K562 treated with DMSO at 1 percent for 12 hours (cell line): ENCODE measurements around the gene NDUFA5. TPM values are rescaled to one million over a fixed set of nuclear protein-coding genes. Genes with fewer than 3 reads are reported as not detected.

Experiments
- total RNA-seq: library from RNA; unstranded; fragments of 300-600 nt; gene quantifications from 2 replicates; pipeline ENCODE4 v1.2.3, GENCODE V29; 2022; ENCODE audit not compliant: insufficient read depth

Gene NDUFA5
- 47.1 and 105 TPM in 2 replicates for total RNA-seq

GRCh38 chr7:123557398-123558288 lies at the start of gene NDUFA5:
NDUFA5 (minus strand) TSS chr7:123557818; CDS start chr7:123557795, 23 bp downstream.

DNA sequence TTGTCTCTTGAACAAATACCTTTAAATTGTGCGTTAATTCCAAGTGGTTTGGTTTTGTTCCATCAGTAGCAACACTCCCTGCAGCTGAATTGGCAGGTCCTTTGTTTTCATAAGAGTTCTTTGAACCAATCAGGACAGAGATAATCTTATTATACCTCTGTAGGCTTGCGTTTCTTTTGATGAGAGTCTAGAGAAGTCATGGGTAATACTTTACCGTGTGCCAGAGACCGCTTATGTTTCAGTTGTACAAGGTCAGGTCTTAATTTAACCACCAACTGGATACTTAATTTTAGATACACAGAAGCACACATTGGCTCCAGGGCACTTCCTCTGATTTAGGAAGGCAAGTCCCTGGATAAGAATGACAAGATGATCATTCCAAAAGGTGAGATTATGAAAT lies 43.9 kb upstream of the NDUFA5 start, which contains the start of gene ASB15:
TSS of gene ASB15 (plus strand) at position 292 of the 400 bp plus-strand sequence. CDS start 12,682 bp downstream, outside the sequence.

DNA sequence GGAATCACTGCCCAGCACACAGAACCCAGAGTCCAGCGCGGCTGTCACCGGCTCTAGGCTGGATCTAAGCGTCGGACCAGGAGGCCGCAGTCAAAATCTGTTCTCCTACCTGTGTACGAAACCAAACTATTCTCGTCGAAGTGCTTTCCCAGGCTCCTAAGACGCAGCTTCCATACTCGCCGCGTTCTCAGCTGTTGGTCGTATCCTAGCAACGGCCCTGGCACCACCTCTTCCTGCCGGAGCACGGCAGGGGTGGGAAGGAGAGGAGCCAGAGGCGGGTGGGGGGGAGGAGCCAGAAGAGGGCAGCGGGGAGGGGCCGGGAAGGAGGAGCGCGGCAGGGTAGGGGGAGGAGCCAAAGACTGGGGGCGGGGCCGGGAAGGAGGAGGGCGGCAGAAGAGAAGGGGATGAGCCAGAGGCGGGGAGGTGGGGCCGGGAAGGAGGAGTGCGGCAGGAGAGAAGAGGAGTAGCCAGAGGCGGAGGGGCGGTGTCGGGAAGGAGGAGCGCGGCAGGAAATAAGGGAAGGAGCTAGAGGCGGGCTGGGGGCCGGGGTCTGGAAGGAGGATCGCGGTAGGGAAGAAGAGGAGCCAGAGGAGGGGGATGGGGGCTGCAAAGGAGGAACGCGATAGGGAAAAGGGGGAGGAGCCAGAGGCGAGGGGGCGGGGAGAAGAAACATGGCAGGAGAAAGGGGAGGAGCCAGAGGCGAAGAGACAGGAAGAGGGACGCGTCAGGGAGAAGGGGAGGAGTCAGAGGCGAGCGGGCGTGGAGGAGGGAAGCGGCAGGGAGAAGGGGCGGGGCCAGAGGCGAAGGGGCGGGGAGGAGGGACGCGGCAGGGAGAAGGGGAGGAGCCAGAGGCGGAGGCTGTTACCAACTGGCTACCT lies 23.0 kb downstream of the NDUFA5 start, which contains the start of gene IQUB:
TSS of gene IQUB (minus strand) at position 213 of the 878 bp plus-strand sequence. CDS start 22,255 bp downstream, outside the sequence.

Other genes starting within 250 kb of the NDUFA5 start
- gene IQUB, start 23.2 kb downstream of the NDUFA5 start, total RNA-seq = 0.35 and 2.1 TPM in 2 replicates
- 0.49 TPM in 1 of 2 replicates, not detected in the other for gene ASB15, start 44.0 kb upstream of the NDUFA5 start, total RNA-seq
- not detected in 2 replicates for gene LMOD2, start 98.0 kb upstream of the NDUFA5 start, total RNA-seq
- 3.4 and 13.6 TPM in 2 replicates for gene WASL, start 191.2 kb upstream of the NDUFA5 start, total RNA-seq